Measurements from ENCODE around the gene C1orf167. TPM values are rescaled to one million over a fixed set of nuclear protein-coding genes. Genes with fewer than 3 reads are reported as not detected.
"Not testable (repeated sequence)": the region's sequence is repeated elsewhere in the genome, so short reads cannot be mapped to it uniquely, and the experiment has no call there.

The C1orf167 gene
- total RNA-seq, 4 donors from 2014 or later, result 0.72 to 2.0 TPM; not detected in 2

DNA sequence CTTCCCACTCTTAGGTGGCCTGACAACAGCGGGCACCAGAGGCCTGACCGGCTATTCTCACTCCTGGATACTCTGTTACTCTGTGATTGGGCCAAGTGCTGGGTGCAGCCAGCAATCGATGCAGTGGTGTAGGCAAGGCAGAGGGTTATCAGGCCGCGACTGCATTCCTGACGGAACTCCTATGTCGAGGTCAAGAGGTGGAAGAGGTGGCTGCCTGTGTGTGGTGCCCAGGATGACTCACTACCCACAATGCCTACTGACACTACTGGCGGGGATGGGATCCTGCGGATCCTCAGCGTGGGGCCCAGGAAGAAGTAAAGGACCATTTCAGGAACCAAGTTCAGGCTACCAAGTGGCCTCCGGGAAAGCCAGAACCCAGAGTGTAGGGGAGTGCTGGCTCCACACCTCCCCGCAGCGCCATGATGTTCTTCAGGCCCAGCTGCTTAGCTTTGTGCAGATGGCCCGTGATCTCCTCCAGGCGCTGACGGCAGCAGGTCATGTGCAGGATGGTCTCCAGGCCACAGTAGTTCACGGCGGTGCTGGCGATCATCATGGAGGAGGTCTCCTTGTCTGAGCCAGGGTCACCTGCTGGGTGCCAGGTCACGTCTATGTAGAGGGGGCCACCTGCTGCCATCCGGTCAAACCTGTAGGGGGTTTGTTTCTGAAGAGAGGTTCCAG, 38.9 kb downstream of the C1orf167 start:
- TF ChIP-seq, protein P1, sequence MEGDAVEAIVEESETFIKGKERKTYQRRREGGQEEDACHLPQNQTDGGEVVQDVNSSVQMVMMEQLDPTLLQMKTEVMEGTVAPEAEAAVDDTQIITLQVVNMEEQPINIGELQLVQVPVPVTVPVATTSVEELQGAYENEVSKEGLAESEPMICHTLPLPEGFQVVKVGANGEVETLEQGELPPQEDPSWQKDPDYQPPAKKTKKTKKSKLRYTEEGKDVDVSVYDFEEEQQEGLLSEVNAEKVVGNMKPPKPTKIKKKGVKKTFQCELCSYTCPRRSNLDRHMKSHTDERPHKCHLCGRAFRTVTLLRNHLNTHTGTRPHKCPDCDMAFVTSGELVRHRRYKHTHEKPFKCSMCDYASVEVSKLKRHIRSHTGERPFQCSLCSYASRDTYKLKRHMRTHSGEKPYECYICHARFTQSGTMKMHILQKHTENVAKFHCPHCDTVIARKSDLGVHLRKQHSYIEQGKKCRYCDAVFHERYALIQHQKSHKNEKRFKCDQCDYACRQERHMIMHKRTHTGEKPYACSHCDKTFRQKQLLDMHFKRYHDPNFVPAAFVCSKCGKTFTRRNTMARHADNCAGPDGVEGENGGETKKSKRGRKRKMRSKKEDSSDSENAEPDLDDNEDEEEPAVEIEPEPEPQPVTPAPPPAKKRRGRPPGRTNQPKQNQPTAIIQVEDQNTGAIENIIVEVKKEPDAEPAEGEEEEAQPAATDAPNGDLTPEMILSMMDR (IDR thresholded peaks at IDR 0.05), result no peak
- DNase-seq (ENCODE audit: low spot score) (no peak), ATAC-seq (ENCODE audit: low FRiP score) (no peak)

DNA sequence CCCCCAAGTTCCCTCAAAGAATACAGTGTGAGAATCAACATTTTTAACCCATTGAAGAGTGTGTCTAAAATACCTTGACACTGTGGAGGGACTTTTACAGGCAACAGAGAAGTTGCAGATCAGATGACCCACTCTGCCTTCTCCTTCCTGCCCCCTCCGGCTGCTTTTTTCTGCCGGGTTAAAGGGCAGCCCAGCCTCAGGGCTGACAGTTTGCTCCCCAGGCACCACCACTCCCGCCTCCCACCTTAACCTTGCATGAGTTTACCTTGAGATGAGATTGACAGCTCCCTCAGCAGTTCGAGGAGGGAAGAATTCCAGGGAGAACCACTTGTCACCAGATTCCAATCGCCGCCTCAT, 40.6 kb downstream of the C1orf167 start:
- ATAC-seq (ENCODE audit: low FRiP score) (no peak), DNase-seq (ENCODE audit: low spot score) (no peak)
- TF ChIP-seq, protein P1 (IDR thresholded peaks at IDR 0.05), result no peak

DNA sequence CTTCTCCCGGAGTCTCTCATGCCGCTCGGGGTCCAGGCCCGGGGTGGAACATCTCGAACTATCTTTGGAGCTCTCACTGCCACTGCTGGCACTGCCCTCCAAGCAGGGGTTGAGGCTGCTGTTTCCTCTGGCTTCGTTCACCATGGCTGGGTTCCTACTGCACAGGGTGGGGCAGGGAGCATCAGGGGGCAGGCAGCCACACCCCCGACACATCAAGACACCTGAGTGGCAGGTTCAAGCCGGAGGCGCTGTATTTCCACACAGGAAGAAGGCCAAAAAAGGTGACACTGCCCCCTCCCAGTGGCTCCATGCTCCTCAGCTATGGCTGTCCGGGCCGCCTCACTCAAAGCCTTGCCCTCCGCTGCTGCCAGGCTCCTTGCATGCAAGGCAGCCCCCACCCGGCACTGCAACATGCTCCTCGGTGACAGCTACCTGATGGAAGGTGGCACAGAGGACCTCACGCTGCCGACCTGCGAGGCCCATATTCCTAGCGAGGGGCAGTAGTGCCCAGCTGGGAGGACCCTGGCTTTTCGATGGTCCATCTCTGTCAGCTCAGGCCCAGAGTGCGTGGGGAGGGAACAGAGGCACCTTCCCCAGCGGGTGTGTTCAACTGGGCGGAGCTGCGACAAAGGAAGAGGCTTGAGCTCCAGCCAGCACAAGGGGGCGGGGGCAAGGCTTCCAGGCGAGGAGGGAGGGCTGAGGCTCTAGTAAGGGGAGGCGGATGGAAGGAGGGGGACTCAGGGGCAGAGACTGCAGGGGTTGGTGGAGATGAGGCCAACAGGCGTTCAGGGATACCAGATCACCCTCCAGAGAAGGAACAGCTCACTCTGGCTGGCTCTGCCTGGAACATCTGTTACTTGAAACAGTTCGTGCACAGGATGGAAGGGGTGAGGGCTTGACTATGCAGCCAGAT, 41.2 kb downstream of the C1orf167 start:
- TF ChIP-seq, protein P1 (IDR thresholded peaks at IDR 0.05), result no peak
- DNase-seq (ENCODE audit: low spot score) (peak; percentile 71), ATAC-seq (ENCODE audit: low FRiP score) (peak; percentile 62)

DNA sequence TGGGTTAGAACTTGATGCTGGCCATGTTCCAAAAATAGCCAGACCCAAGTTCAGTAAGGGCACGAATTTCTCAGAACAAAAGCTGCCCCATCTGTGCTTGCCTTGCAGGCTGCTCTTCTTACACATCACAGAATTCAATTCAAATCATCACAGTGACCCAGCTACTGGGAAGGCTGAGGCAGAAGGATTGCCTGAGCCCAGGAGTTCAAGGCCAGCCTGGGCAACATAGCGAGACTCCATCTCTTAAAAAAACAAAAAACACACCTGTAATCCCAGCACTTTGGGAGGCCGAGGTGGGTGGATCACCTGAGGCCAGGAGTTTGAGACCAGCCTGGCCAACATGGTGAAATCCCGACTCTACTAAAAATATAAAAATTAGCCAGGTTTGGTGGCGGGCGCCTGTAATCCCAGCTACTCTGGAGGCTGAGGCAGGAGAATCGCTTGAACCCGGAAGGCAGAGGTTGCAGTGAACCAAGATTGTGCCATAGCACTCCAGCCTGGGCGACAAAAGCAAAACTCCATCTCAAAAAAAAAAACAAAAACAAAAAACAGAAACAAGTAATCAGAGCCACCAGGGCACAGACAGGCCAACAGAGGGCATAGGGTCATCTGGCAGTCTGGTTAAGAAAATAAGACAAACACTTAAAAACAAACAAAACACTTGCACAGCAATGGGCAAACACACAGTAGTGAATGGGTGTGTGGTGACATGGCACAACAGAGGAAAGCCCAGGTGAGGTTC, 42.1 kb downstream of the C1orf167 start:
- ATAC-seq (ENCODE audit: low FRiP score); DNase-seq (ENCODE audit: low spot score): not testable (repeated sequence)

DNA sequence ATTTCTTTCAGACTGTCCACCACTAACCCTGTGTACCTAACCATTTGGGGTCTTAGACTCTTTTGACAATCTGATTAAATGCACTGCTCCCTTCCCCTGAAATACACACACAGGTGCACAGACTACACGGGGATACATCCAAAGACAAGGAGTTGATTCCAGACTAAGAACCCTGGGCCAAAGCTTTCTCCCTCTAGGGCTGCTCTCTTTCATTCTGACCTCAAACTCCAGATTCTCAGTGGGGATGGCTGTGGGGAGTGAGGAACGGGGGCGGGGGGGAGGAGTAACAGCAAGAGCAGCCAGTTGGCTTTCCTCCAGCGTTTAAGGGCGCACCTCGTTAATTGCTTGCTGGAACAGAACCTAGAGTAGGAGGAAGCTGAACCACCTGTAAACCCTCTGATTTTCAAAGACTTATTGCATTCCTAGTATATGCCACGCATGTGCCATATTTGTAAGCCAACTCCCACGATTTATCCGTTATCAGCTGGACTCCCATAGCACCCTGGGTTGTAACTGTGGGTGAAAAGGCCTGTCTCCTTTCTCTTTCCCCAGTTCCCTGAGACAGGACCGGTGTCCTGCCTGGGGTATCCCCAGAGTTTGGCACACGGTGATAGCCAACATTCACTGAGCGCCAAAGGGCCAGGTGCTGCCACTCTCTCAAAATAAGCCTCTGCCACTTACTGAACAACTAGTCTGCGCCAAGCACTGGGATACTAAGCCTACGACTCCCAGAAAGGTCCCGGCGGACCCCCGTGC, 42.9 kb downstream of the C1orf167 start:
- DNase-seq (ENCODE audit: low spot score), result no peak
- ATAC-seq (ENCODE audit: low FRiP score), result peak; percentile 27
- TF ChIP-seq, protein P1 (IDR thresholded peaks at IDR 0.05), result no peak

GRCh38 chr1:11805422-11806306, 43.7 kb downstream of the C1orf167 start, which contains the start of the genes CLCN6 and MTHFR:
TSS of gene CLCN6 (plus strand) at chr1:11806191. CDS start at chr1:11806263, 72 bp downstream.
TSS of gene MTHFR (minus strand) at chr1:11805964. CDS start at chr1:11803116, 2,848 bp downstream.
- DNase-seq (ENCODE audit: low spot score), result peak; percentile 94
- TF ChIP-seq, protein P1 (IDR thresholded peaks at IDR 0.05), result no peak
- peak; percentile 90 for ATAC-seq (ENCODE audit: low FRiP score)

Data from omental fat pad (tissue), 4 donors.